PC-9 (cell line): ENCODE results near the gene BHLHA15.

Source experiments
- CTCF ChIP-seq: fragments of 200-600 bp; sonication (generic); conservative IDR thresholded peaks from 2 replicates; pipeline ENCODE4 v1.6.1; 2017; ENCODE audit warnings: mixed run types, antibody characterized with exemption, mild to moderate bottlenecking, moderate library complexity
- EZH2 ChIP-seq: fragments of 200-600 bp; sonication (generic); IDR thresholded peaks from 2 replicates; pipeline ENCODE4 v1.8.0; 2017; ENCODE audit warnings: antibody characterized with exemption, low read depth

- TF ChIP-seq CTCF, result no peak
- TF ChIP-seq EZH2, result no peak
These were observed 43.8 kb downstream of the BHLHA15 start for GRCh38 chr7:98254951-98255610.
